Central memory CD8-positive, alpha-beta T cell (primary cell): ENCODE results near the gene TENT4A.

ENCODE experiments used
- ATAC-seq: fragments of 150-1000 bp; cut with Tn5 transposase; replicated peaks from 2 replicates; pipeline ENCODE4 v1.10.0; 2022; ENCODE audit warnings: mild to moderate bottlenecking, moderate FRiP score, moderate number of reproducible peaks; ENCODE audit not compliant: poor library complexity, severe bottlenecking; ENCODE audit errors: extremely low read depth
- DNase-seq, 2 donors: peaks; one replicate each; pipeline ENCODE4 v3.0.0; 2021; ENCODE audit warnings: low spot score in 2 of 2
- H3K27ac Mint-ChIP-seq: one replicate; pipeline ENCODE4 v1.8.0; 2022; ENCODE audit warnings: low read depth, mild to moderate bottlenecking, moderate library complexity, mixed read lengths
- H3K27me3 Mint-ChIP-seq: one replicate; pipeline ENCODE4 v1.8.0; 2022; ENCODE audit warnings: mixed read lengths
- H3K36me3 Mint-ChIP-seq: one replicate; pipeline ENCODE4 v1.8.0; 2022; ENCODE audit warnings: mild to moderate bottlenecking, moderate library complexity, mixed read lengths; ENCODE audit not compliant: insufficient read depth
- H3K4me1 Mint-ChIP-seq: one replicate; pipeline ENCODE4 v1.8.0; 2022; ENCODE audit warnings: mixed read lengths
- H3K4me3 Mint-ChIP-seq: one replicate; pipeline ENCODE4 v1.8.0; 2022; ENCODE audit warnings: mild to moderate bottlenecking, moderate library complexity, mixed read lengths
- H3K9me3 Mint-ChIP-seq: one replicate; pipeline ENCODE4 v1.8.0; 2022; ENCODE audit warnings: mixed read lengths

The TENT4A gene

GRCh38 chr5:6723122-6723815, 10.0 kb downstream of the TENT4A start:
- Mint-ChIP-seq H3K9me3 (no peaks in the 10 kb centered on the region), H3K36me3 (peaks cover 22% of the 10 kb centered on the region), H3K27ac (peak overlapping the region; percentile 41), H3K4me1 (peaks cover 97% of the 10 kb centered on the region), H3K4me3 (no peak overlapping the region), H3K27me3 (no peaks in the 10 kb centered on the region)
- ATAC-seq = no peak
- no peak for DNase-seq

- DNase-seq (no peak), ATAC-seq (no peak)
- Mint-ChIP-seq H3K4me1 (peaks cover 93% of the 10 kb centered on the region), H3K27ac (peak overlapping the region; percentile 41), H3K27me3 (no peaks in the 10 kb centered on the region), H3K4me3 (no peak overlapping the region), H3K9me3 (no peaks in the 10 kb centered on the region), H3K36me3 (peaks cover 19% of the 10 kb centered on the region)
Observed at GRCh38 chr5:6723816-6724300, 10.6 kb downstream of the TENT4A start.

GRCh38 chr5:6724321-6724929, 11.2 kb downstream of the TENT4A start:
- H3K27ac Mint-ChIP-seq = peak overlapping the region; percentile 41
- no peak overlapping the region for H3K4me3 Mint-ChIP-seq
- peaks cover 93% of the 10 kb centered on the region for H3K4me1 Mint-ChIP-seq
- H3K36me3 Mint-ChIP-seq = peaks cover 19% of the 10 kb centered on the region
- no peaks in the 10 kb centered on the region for H3K9me3 Mint-ChIP-seq
- H3K27me3 Mint-ChIP-seq = no peaks in the 10 kb centered on the region
- ATAC-seq = no peak
- no peak for DNase-seq

- Mint-ChIP-seq H3K27me3 (no peaks in the 10 kb centered on the region), H3K4me1 (peaks cover 87% of the 10 kb centered on the region), H3K36me3 (peaks cover 17% of the 10 kb centered on the region), H3K4me3 (no peak overlapping the region), H3K27ac (no peak overlapping the region), H3K9me3 (no peaks in the 10 kb centered on the region)
- ATAC-seq (no peak), DNase-seq (no peak)
Observed at GRCh38 chr5:6725421-6725820, 12.2 kb downstream of the TENT4A start.

- ATAC-seq = no peak
- Mint-ChIP-seq H3K4me3 (no peak overlapping the region), H3K27me3 (no peaks in the 10 kb centered on the region), H3K9me3 (no peaks in the 10 kb centered on the region), H3K27ac (peak overlapping the region; percentile 46), H3K4me1 (peaks cover 85% of the 10 kb centered on the region), H3K36me3 (peaks cover 17% of the 10 kb centered on the region)
- no peak for DNase-seq
Observed at GRCh38 chr5:6726006-6726405, 12.8 kb downstream of the TENT4A start.

- Mint-ChIP-seq H3K36me3 (peaks cover 18% of the 10 kb centered on the region), H3K27ac (peak overlapping the region; percentile 71), H3K9me3 (no peaks in the 10 kb centered on the region), H3K27me3 (no peaks in the 10 kb centered on the region), H3K4me1 (peaks cover 76% of the 10 kb centered on the region), H3K4me3 (peak overlapping the region; percentile 18)
- DNase-seq = no peak
- no peak for ATAC-seq
Observed at GRCh38 chr5:6727231-6727630, 14.0 kb downstream of the TENT4A start.

- Mint-ChIP-seq H3K4me3 (peak overlapping the region; percentile 18), H3K9me3 (no peaks in the 10 kb centered on the region), H3K36me3 (peaks cover 17% of the 10 kb centered on the region), H3K27ac (peak overlapping the region; percentile 71), H3K27me3 (no peaks in the 10 kb centered on the region), H3K4me1 (peaks cover 74% of the 10 kb centered on the region)
- DNase-seq (no peak), ATAC-seq (no peak)
Observed at GRCh38 chr5:6728011-6728794, 15.0 kb downstream of the TENT4A start.

- Mint-ChIP-seq H3K27me3 (no peaks in the 10 kb centered on the region), H3K4me3 (no peak overlapping the region), H3K4me1 (peaks cover 74% of the 10 kb centered on the region), H3K36me3 (peaks cover 15% of the 10 kb centered on the region), H3K9me3 (no peaks in the 10 kb centered on the region), H3K27ac (peak overlapping the region; percentile 74)
- ATAC-seq (no peak), DNase-seq (no peak)
Observed at GRCh38 chr5:6728795-6729183, 15.6 kb downstream of the TENT4A start.

GRCh38 chr5:6729386-6730310, 16.4 kb downstream of the TENT4A start:
- peaks cover 15% of the 10 kb centered on the region for H3K36me3 Mint-ChIP-seq
- no peaks in the 10 kb centered on the region for H3K9me3 Mint-ChIP-seq
- ATAC-seq = peak; percentile 80
- no peak for DNase-seq
- no peaks in the 10 kb centered on the region for H3K27me3 Mint-ChIP-seq
- peak overlapping the region; percentile 74 for H3K27ac Mint-ChIP-seq
- peak overlapping the region; percentile 43 for H3K4me3 Mint-ChIP-seq
- peaks cover 68% of the 10 kb centered on the region for H3K4me1 Mint-ChIP-seq

- no peaks in the 10 kb centered on the region for H3K9me3 Mint-ChIP-seq
- H3K4me1 Mint-ChIP-seq = peaks cover 68% of the 10 kb centered on the region
- DNase-seq (no peak), ATAC-seq (no peak)
- H3K36me3 Mint-ChIP-seq = peaks cover 13% of the 10 kb centered on the region
- H3K27ac Mint-ChIP-seq = peak overlapping the region; percentile 74
- no peaks in the 10 kb centered on the region for H3K27me3 Mint-ChIP-seq
- no peak overlapping the region for H3K4me3 Mint-ChIP-seq
Observed at GRCh38 chr5:6730407-6730806, 17.2 kb downstream of the TENT4A start.

GRCh38 chr5:6730807-6731206, 17.6 kb downstream of the TENT4A start:
- DNase-seq (no peak), ATAC-seq (no peak)
- peaks cover 67% of the 10 kb centered on the region for H3K4me1 Mint-ChIP-seq
- H3K9me3 Mint-ChIP-seq = no peaks in the 10 kb centered on the region
- H3K4me3 Mint-ChIP-seq = no peak overlapping the region
- H3K27ac Mint-ChIP-seq = no peak overlapping the region
- peaks cover 11% of the 10 kb centered on the region for H3K36me3 Mint-ChIP-seq
- no peaks in the 10 kb centered on the region for H3K27me3 Mint-ChIP-seq
